Neural cell (in vitro differentiated cells): ENCODE measurements around the gene PIK3AP1. TPM values are rescaled to one million over a fixed set of nuclear protein-coding genes. Genes with fewer than 3 reads are reported as not detected.

Experiments used
- H2AFZ ChIP-seq: fragments of 200-600, 300-800 bp; sonication (generic), shearing (Covaris generic); 2 replicates; pipeline ENCODE4 v1.6.0; 2014; ENCODE audit warnings: low read depth, mild to moderate bottlenecking, antibody characterized with exemption, low read length, moderate library complexity
- H3F3A ChIP-seq: fragments of 200-600 bp; shearing (Covaris generic); 2 replicates; pipeline ENCODE4 v1.6.1; 2016; ENCODE audit warnings: mild to moderate bottlenecking, moderate library complexity, mixed read lengths, antibody characterized with exemption, low read length; ENCODE audit not compliant: insufficient read depth, poor library complexity, severe bottlenecking
- H3K27ac ChIP-seq: fragments of 200-600, 300-800 bp; sonication (generic), shearing (Covaris generic); 2 replicates; pipeline ENCODE4 v1.5.1; 2014; ENCODE audit warnings: mild to moderate bottlenecking, low read length, moderate library complexity
- H3K27me3 ChIP-seq: fragments of 300-800, 200-600 bp; sonication (generic), shearing (Covaris generic); 2 replicates; pipeline ENCODE4 v1.6.0; 2014; ENCODE audit warnings: mild to moderate bottlenecking, low read depth, low read length, moderate library complexity; ENCODE audit not compliant: insufficient read depth
- H3K36me3 ChIP-seq: fragments of 300-800, 200-600 bp; sonication (generic), shearing (Covaris generic); 2 replicates; pipeline ENCODE4 v1.5.1; 2014; ENCODE audit warnings: mild to moderate bottlenecking, antibody characterized with exemption, low read length, moderate library complexity; ENCODE audit not compliant: insufficient read depth
- H3K4me2 ChIP-seq: fragments of 300-800, 200-600 bp; sonication (generic), shearing (Covaris generic); 2 replicates; pipeline ENCODE4 v1.6.0; 2014; ENCODE audit warnings: mild to moderate bottlenecking, low read length
- H3K4me3 ChIP-seq: fragments of 300-800, 200-600 bp; sonication (generic), shearing (Covaris generic); 2 replicates; pipeline ENCODE4 v1.5.1; 2014; ENCODE audit warnings: mild to moderate bottlenecking, low read length, moderate library complexity
- H3K79me2 ChIP-seq: fragments of 200-600 bp; shearing (Covaris generic); replicated peaks from 2 replicates; pipeline ENCODE4 v1.6.0; 2014; ENCODE audit warnings: mild to moderate bottlenecking, low read length, moderate library complexity; ENCODE audit not compliant: insufficient read depth
- H3K9ac ChIP-seq: fragments of 300-800, 200-600 bp; sonication (generic), shearing (Covaris generic); 2 replicates; pipeline ENCODE4 v1.6.1; 2016; ENCODE audit warnings: mild to moderate bottlenecking, low read length, mixed read lengths
- H3K9me2 ChIP-seq: fragments of 200-600 bp; shearing (Covaris generic); 2 replicates; pipeline ENCODE4 v1.6.1; 2016; ENCODE audit warnings: mild to moderate bottlenecking, low read length, mixed read lengths; ENCODE audit not compliant: insufficient read depth
- H3K9me3 ChIP-seq: fragments of 200-600, 300-800 bp; sonication (generic), shearing (Covaris generic); 2 replicates; pipeline ENCODE4 v1.6.1; 2016; ENCODE audit warnings: mild to moderate bottlenecking, mixed run types, low read length, moderate library complexity, mixed read lengths
- H4K20me1 ChIP-seq: fragments of 200-600 bp; shearing (Covaris generic); 2 replicates; pipeline ENCODE4 v1.6.1; 2016; ENCODE audit warnings: mild to moderate bottlenecking, mixed run types; ENCODE audit not compliant: insufficient read depth
- EP300 ChIP-seq: fragments of 450-650 bp; conservative IDR thresholded peaks from 2 replicates; pipeline ENCODE4 v1.6.1; 2014; ENCODE audit warnings: antibody characterized with exemption, mild to moderate bottlenecking, moderate library complexity; ENCODE audit not compliant: poor library complexity, severe bottlenecking
- EZH2 ChIP-seq: fragments of 200-600, 300-800 bp; shearing (Covaris generic), sonication (generic); IDR thresholded peaks from 2 replicates; pipeline ENCODE4 v1.6.1; 2014; ENCODE audit warnings: antibody characterized with exemption, low read length, borderline replicate concordance, mild to moderate bottlenecking; ENCODE audit not compliant: insufficient read depth, poor library complexity, severe bottlenecking
- MXI1 ChIP-seq: fragments of 450-650 bp; conservative IDR thresholded peaks from 2 replicates; pipeline ENCODE4 v1.6.1; 2014; ENCODE audit warnings: antibody characterized with exemption, mild to moderate bottlenecking; ENCODE audit not compliant: poor library complexity, severe bottlenecking
- POLR2AphosphoS5 ChIP-seq: IDR thresholded peaks from 2 replicates; pipeline ENCODE4 v1.6.1; 2012
- RAD21 ChIP-seq: fragments of 450-650 bp; conservative IDR thresholded peaks from 2 replicates; pipeline ENCODE4 v1.6.1; 2014; ENCODE audit warnings: antibody characterized with exemption, mild to moderate bottlenecking, moderate library complexity
- REST ChIP-seq: IDR thresholded peaks from 2 replicates; pipeline ENCODE4 v1.6.1; 2012; ENCODE audit warnings: borderline replicate concordance
- SMC3 ChIP-seq: fragments of 450-650 bp; conservative IDR thresholded peaks from 2 replicates; pipeline ENCODE4 v1.6.1; 2014; ENCODE audit warnings: antibody characterized with exemption, mild to moderate bottlenecking, moderate library complexity; ENCODE audit not compliant: poor library complexity
- TAF1 ChIP-seq: IDR thresholded peaks from 2 replicates; pipeline ENCODE4 v1.6.1; 2012; ENCODE audit warnings: low read depth
- polyA plus RNA-seq: library from polyadenylated mRNA; depleted of rRNA; stranded (reverse); fragments of >200 nt; gene quantifications from 2 replicates; pipeline ENCODE4 v1.2.3, GENCODE V29; 2014
- TF ChIP-seq, protein P1 (sequence below): fragments of 450-650 bp; IDR thresholded peaks from 2 replicates; pipeline ENCODE4 v1.5.1; 2014; ENCODE audit warnings: antibody characterized with exemption, mild to moderate bottlenecking, moderate library complexity; ENCODE audit not compliant: poor library complexity, severe bottlenecking

Gene PIK3AP1
- polyA plus RNA-seq, 1 donor from 2014 or later: 0.05 TPM

DNA sequence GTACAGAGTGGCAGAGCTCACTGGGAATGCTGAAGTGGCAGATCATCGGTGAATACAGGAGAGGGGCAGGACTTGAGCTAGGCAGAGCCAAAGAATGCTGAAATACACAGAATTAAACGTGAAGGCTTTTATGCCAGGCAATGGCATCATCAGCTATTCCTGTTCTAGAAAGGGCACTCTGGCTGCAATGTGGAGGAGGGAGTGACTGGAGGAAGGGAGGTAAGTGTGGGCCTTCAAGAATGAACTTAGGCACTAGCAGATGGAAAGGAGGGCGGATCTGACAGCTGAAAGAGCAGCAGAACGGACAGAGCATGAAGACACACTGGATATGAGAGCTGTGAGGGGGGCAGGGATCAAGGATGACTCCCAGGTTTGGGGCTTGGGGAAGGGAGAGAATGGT, 121.5 kb downstream of the PIK3AP1 start:
- no peak overlapping the region for H2AFZ ChIP-seq
- no peak overlapping the region for H3K27ac ChIP-seq
- no peaks in the 10 kb centered on the region for H4K20me1 ChIP-seq
- TF ChIP-seq POLR2AphosphoS5: no peak
- no peak for TF ChIP-seq RAD21
- no peak for TF ChIP-seq MXI1
- TF ChIP-seq REST: no peak
- TF ChIP-seq, protein P1, sequence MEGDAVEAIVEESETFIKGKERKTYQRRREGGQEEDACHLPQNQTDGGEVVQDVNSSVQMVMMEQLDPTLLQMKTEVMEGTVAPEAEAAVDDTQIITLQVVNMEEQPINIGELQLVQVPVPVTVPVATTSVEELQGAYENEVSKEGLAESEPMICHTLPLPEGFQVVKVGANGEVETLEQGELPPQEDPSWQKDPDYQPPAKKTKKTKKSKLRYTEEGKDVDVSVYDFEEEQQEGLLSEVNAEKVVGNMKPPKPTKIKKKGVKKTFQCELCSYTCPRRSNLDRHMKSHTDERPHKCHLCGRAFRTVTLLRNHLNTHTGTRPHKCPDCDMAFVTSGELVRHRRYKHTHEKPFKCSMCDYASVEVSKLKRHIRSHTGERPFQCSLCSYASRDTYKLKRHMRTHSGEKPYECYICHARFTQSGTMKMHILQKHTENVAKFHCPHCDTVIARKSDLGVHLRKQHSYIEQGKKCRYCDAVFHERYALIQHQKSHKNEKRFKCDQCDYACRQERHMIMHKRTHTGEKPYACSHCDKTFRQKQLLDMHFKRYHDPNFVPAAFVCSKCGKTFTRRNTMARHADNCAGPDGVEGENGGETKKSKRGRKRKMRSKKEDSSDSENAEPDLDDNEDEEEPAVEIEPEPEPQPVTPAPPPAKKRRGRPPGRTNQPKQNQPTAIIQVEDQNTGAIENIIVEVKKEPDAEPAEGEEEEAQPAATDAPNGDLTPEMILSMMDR: no peak
- no peak for TF ChIP-seq SMC3
- no peak for TF ChIP-seq EZH2
- TF ChIP-seq EP300: no peak
- no peak for TF ChIP-seq TAF1
- H3K36me3 ChIP-seq: no peaks in the 10 kb centered on the region
- H3K4me3 ChIP-seq: no peak overlapping the region
- no peaks in the 10 kb centered on the region for H3F3A ChIP-seq
- H3K27me3 ChIP-seq: no peaks in the 10 kb centered on the region
- H3K9ac ChIP-seq: no peak overlapping the region
- H3K9me3 ChIP-seq: no peaks in the 10 kb centered on the region
- no peaks in the 10 kb centered on the region for H3K9me2 ChIP-seq
- no peak overlapping the region for H3K4me2 ChIP-seq
- H3K79me2 ChIP-seq: no peaks in the 10 kb centered on the region

DNA sequence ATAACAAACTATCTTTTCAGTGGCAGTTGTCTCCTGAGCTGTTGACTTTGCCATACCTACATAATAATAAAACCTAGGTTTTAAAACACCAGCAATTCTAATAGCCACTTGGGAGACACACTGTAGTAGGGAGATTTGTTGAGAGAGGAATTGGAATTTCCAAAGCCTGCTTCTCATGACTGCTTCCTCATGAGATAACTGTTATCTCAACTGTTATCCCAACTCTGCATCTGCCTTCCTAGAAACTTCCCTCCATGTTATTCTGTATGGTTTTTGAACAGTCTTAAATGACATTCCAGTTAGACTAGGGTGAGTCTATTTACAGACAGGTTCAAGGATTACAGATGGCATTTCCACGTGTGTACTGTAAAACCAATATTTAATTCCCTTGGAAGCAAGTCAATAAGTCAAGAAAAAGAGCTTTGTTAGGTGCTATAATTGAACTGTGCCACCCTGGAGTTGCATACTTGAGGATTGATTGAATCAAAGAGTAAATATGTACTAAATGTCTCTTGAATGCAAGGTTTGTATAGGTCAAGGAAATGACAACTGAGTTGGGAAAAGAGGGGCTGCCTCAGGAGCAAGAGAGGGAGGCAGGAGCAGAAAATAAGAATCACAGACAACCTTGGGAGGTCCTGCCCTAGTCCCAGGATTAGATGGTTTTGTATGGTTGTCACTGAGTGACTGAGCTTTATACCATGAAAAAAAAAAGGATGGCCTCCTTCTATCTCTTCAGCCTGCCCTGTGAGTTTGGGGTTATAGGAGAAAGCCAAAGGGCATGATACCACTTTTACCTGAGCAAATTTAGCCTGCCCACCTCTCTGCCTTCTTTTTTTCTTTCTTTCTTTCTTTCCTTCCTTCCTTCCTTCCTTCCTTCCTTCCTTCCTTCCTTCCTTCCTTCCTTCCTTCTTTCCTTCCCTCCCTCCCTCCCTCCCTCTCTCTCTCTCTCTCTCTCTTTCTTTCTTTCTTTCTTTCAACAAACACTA, 123.6 kb downstream of the PIK3AP1 start:
- Histone ChIP-seq H3K9ac (no peak overlapping the region), H4K20me1 (no peaks in the 10 kb centered on the region), H3F3A (no peaks in the 10 kb centered on the region), H3K36me3 (no peaks in the 10 kb centered on the region), H3K9me2 (no peaks in the 10 kb centered on the region), H3K27ac (no peak overlapping the region), H3K79me2 (no peaks in the 10 kb centered on the region), H2AFZ (no peak overlapping the region), H3K9me3 (no peaks in the 10 kb centered on the region), H3K27me3 (no peaks in the 10 kb centered on the region), H3K4me3 (no peak overlapping the region), H3K4me2 (no peak overlapping the region)
- TF ChIP-seq MXI1 (no peak), SMC3 (no peak), TAF1 (no peak), POLR2AphosphoS5 (no peak), EZH2 (no peak), EP300 (no peak), RAD21 (no peak), REST (no peak)
- TF ChIP-seq, protein P1: no peak
